Tibial nerve (tissue), 4 donors: Measurements from ENCODE around the gene ADD2.

ENCODE experiments used
- CTCF ChIP-seq, 5 experiments: fragments of 200-600 bp in 3 of 5; fragments of 450-650 bp in 2 of 5; sonication (generic) in 3 of 5; IDR thresholded peaks; one replicate each; pipeline ENCODE4 v1.5.1; 2016 to 2019; ENCODE audit warnings: antibody characterized with exemption in 5 of 5, mild to moderate bottlenecking in 3 of 5, moderate library complexity in 2 of 5
- EP300 ChIP-seq, 2 donors: sonication (generic); formaldehyde crosslinking; IDR thresholded peaks; one replicate each; pipeline ENCODE4 v1.6.1; 2017; ENCODE audit warnings: antibody characterized with exemption in 2 of 2, mild to moderate bottlenecking in 1 of 2
- POLR2A ChIP-seq, 2 donors: fragments of 450-650 bp; IDR thresholded peaks; one replicate each; pipeline ENCODE4 v1.6.1; 2017; ENCODE audit warnings: antibody characterized with exemption in 2 of 2, mild to moderate bottlenecking in 2 of 2, moderate library complexity in 2 of 2

- TF ChIP-seq CTCF (IDR thresholded peaks at IDR 0.05) (no peak), POLR2A (IDR thresholded peaks at IDR 0.05) (no peak), EP300 (IDR thresholded peaks at IDR 0.05) (no peak)
These were observed 48.8 kb downstream of the ADD2 start for GRCh38 chr2:70719231-70719630.
